GM18858 (cell line): ENCODE data around the gene SUPT5H.
"Not testable (repeated sequence)": the region's sequence is repeated elsewhere in the genome, so short reads cannot be mapped to it uniquely, and the experiment has no call there.

Experiments used
- ATAC-seq: cut with Tn5 transposase; IDR thresholded peaks from one replicate; pipeline ENCODE4 v1.9.1; 2021; ENCODE audit not compliant: unreplicated experiment

SUPT5H gene

GRCh38 chr19:39463403-39463802 is 18.0 kb downstream of the SUPT5H start:
- ATAC-seq: no peak

DNA sequence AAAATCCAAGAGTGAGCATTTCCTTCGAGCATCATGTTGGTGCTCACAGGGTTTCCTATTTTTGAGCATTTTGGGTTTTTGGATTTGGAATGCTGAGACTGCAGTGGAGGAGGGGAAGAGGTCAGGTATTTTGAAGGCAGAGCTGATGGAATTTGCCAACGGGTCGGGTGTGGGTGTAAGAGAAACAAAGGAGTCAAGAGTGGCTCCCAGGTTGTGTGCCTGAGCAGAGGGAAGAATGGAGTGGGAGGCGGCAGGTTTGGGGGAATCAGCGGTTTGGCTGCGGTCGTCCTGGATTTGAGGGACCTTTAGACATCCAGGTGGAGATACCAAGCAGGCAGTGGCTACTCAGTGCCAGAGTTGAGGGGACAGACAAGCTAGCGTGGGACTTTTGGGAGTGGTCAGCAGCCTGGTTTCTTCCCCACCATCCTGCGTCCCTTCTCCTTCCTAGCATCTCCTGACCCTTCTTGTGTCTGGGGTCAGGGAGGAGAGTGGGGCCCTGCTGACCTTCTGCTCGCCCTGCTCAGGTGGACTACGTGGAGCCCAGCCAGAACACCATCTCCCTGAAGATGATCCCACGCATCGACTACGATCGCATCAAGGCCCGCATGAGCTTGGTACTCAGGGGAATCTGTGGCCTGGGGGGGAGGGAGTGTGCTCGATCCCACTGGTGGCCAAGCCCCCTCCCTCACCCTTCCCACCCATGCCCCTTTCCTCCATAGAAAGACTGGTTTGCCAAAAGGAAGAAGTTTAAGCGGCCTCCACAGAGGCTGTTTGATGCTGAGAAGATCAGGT is 20.8 kb downstream of the SUPT5H start:
- no peak for ATAC-seq

GRCh38 chr19:39467941-39468340 is 22.6 kb downstream of the SUPT5H start:
- ATAC-seq: no peak

DNA sequence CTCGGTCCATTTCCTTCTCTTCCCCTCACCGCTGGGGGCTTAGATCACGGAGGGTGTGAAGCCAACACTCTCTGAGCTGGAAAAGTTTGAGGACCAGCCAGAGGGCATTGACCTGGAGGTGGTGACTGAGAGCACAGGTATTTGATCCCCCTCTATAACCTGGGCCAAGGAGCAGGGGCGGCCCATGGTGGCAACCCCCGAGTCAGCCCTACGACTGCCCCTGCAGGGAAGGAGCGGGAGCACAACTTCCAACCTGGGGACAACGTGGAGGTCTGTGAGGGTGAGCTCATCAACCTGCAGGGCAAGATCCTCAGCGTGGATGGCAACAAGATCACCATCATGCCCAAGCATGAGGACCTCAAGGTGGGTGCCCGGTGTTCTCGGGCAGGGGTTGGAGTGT is 23.7 kb downstream of the SUPT5H start:
- no peak for ATAC-seq

GRCh38 chr19:39469567-39469966 is 24.2 kb downstream of the SUPT5H start:
- ATAC-seq: no peak

- no peak for ATAC-seq
These were observed 25.4 kb downstream of the SUPT5H start for GRCh38 chr19:39470724-39471339.

DNA sequence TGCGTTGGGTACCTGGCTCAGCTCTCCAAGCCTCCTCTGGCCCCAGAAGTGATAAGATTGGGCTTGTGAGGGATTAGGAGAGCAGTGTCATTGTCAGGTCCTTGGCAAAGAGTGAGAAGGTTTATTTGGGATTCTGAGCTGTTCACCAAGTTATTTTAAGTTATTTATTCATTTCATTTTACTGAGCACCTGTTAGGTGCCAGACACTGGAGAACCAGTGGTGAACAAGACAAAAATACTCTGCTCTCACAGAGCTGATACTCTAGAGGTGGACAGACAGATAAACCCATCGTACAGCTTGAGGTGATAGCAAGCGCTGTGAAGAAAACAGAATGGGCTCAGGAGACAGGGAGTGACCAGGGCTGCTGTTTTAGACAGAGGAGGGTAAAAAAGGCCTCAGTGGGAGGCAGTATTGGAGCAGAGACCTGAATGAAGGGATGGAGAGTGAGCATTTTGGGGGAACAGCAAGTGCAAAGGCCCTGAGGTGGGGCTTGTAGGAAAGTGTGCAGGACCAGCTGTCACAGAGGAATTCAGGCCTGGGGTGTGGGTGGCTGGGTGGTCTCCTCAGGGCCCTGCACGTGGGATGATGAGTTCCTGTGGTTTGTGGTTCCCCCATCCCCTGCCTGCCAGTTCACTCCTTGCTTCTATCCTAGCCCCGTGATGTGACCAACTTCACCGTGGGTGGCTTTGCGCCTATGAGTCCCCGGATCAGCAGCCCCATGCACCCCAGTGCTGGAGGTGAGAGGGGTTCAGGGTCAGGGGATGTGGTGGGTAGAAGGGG is 26.6 kb downstream of the SUPT5H start:
- no peak for ATAC-seq

DNA sequence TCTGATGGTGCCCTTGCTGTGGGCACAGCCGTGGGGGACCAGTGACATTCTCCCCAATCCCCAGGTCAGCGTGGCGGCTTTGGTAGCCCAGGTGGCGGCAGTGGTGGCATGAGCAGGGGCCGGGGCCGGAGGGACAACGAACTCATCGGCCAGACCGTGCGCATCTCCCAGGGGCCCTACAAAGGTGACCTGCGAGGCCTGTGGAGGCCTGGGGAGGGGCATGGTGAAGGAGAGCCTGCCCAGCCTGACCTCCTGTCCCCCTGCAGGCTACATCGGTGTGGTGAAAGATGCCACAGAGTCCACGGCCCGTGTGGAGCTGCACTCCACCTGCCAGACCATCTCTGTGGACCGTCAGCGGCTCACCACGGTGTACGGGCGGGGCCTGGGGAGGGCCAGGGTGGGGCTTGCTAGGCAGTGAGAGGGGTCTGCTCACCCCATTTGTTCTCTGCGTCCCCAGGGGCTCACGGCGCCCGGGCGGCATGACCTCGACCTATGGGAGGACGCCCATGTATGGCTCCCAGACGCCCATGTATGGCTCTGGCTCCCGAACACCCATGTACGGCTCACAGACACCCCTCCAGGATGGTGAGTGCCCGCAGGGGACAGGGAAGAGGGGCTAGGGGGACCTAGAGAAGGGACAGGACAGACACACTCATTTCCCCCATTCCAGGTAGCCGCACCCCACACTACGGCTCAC is 27.5 kb downstream of the SUPT5H start:
- no peak for ATAC-seq

DNA sequence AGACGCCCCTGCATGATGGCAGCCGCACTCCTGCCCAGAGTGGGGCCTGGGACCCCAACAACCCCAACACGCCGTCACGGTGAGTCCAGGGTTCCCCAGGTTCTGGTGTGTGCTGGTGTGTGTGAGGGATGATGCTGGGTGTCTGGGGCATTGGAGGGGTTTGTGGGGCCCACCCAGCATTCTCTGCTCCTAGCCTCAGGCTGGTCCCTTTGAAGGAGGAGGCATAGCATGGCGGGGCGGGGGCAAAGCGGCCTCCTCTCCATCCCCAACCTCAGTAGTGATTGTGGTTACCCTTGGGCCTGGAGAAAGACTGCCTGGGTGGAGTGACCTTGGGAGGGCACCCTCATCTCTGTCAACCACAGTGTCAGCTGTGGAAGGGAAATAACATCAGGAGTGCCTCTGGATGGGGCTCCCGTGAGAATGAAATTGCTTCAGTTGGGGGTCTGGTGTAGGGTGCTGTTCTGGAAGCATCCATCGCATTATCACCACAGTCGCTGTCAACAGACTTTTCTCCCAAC is 28.1 kb downstream of the SUPT5H start:
- no peak for ATAC-seq

DNA sequence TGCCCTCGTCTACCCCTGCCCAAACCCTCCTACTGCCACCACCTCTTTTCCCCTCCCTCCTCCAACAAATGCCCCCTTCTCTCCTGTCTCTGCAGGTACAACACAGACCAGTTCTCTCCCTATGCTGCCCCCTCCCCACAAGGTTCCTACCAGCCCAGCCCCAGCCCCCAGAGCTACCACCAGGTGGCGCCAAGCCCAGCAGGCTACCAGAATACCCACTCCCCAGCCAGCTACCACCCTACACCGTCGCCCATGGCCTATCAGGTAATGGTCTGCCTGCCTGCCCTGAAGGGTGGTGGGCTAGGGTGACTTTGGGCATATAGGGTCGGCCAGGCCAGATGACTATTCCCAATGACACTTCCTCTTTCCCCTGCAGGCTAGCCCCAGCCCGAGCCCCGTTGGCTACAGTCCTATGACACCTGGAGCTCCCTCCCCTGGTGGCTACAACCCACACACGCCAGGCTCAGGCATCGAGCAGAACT is 28.8 kb downstream of the SUPT5H start:
- no peak for ATAC-seq

DNA sequence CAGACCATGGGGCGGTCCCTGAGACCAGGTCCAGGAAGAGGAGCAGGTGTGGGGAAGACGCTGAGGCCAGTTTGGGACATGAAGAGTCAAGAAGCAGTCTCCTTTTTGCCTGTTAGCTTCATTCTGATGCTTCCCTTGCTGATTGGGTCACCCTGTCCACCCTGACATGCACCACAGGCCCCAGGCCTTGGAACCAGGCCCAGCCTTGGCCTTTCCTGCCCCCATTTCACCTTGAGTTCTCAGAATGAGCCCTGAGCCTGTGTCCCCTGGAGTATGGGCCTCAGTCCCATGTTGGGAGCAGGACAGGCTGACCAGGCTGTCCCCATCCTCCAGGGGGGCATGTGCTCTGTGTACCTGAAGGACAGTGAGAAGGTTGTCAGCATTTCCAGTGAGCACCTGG is 30.4 kb downstream of the SUPT5H start:
- ATAC-seq: no peak

DNA sequence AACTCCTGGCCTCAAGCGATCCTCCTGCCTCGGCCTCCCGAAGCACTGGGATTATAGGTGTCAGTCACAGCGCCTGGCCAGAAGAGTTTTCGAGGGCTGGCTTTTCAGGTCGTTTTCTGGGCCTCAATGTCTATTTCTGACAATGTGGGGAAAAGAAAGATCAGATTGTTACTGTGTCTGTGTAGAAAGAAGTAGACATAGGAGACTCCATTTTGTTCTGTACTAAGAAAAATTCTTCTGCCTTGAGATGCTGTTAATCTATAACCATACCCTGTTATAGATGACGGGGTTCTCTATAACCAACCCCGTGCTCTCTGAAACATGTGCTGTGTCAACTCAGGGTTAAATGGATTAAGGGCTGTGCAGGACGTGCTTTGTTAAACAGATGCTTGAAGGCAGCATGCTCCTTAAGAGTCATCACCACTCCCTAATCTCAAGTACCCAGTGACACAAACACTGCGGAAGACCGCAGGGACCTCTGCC is 34.0 kb downstream of the SUPT5H start:
- ATAC-seq: not testable (repeated sequence)

- ATAC-seq: no peak
These were observed 34.5 kb downstream of the SUPT5H start for GRCh38 chr19:39479916-39480315.

GRCh38 chr19:39480337-39481228 is 35.2 kb downstream of the SUPT5H start, which contains the start of gene TIMM50:
Gene TIMM50 (plus strand): TSS chr19:39480838. CDS start chr19:39480854, 16 bp downstream.
- ATAC-seq: peak; percentile 74

DNA sequence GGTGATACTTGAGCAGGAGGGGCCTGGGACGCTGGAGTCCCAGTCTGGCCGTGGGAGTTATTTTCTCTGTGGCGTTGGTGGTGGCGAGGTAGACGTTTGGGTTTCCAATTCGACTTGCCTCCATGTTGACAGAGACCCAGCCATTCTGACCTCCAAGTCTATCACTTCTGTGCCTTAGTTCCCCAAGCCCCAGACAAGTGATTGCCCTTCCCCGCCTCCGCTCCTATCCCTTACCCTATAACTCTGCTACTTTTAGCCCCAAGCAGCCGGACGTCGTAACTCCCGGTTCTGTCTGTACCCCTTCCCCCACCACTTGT is 35.8 kb downstream of the SUPT5H start:
- ATAC-seq: no peak

GRCh38 chr19:39481676-39482075 is 36.3 kb downstream of the SUPT5H start:
- no peak for ATAC-seq

GRCh38 chr19:39483141-39483540 is 37.8 kb downstream of the SUPT5H start:
- no peak for ATAC-seq

GRCh38 chr19:39489756-39490155 is 44.4 kb downstream of the SUPT5H start:
- ATAC-seq: no peak

GRCh38 chr19:39492225-39492624 is 46.8 kb downstream of the SUPT5H start:
- ATAC-seq: no peak

- ATAC-seq: no peak
These were observed 47.4 kb downstream of the SUPT5H start for GRCh38 chr19:39492788-39493187.
